ENCODE data around the gene FAH.

FAH gene

GRCh38 chr15:80173022-80173759 is 20.4 kb downstream of the FAH start:
- peak; percentile 57 for DNase-seq (ENCODE audit: low spot score)

DNA sequence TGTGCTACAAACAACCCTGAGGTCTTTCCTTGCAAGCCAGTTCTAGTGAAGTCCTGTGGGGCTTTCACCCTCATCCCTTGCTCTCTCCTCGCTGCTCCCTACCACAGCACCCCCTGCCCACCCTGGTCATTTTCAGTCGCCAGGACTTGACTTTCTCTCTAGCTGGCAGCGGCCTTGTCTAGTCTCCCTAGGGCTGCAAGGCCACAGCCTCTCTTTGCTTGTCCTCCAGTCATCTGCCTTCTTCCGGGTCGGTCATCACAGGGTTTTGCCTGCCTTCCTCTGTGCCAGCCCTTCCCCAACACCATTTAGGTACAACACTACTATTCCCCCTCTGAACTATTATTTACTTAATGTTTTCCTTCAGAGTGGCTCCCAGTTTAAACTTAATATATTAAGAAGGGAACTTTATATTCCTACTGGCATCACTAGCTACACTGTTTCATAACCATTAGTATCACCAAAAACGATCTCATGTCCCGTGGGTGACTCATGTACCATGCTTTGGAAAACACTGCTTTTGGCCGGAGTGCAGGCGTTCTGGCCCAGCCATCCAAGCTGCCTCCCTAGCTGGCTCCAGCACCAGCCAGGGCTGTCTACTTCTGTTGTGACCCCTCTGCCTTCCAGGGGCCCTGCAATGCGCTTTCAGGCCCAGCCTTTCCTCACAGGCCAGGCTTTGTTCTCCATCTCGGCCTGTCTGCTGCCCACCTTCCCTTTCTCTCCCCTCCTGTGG is 21.4 kb downstream of the FAH start:
- no peak for DNase-seq (ENCODE audit: low spot score)

DNA sequence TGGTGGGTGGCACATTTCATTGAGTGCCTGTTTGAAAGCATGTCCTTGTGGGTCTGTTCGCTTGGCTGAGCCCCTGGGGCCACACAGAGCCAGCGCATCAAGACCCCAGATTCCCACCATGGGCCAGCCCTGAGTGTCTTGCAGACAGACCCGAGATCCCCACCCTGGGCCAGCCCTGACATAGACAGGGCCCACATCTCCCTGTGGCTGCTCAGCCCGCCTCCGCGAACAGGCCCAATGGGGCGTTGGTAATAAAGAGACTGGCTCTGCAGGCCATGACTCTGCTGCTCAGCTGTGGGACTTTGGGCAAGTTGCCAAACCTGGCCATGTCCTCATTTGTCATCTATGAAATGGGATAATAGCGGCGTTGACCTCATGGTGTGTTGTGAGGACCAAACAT is 22.6 kb downstream of the FAH start:
- DNase-seq (ENCODE audit: low spot score) = no peak

- DNase-seq (ENCODE audit: low spot score) = no peak
Measured at GRCh38 chr15:80176443-80176842, 23.6 kb downstream of the FAH start.

- DNase-seq (ENCODE audit: low spot score) = no peak
Measured at GRCh38 chr15:80177156-80177555, 24.4 kb downstream of the FAH start.

- DNase-seq (ENCODE audit: low spot score) = peak; percentile 90
Measured at GRCh38 chr15:80179025-80179759, 26.4 kb downstream of the FAH start.

DNA sequence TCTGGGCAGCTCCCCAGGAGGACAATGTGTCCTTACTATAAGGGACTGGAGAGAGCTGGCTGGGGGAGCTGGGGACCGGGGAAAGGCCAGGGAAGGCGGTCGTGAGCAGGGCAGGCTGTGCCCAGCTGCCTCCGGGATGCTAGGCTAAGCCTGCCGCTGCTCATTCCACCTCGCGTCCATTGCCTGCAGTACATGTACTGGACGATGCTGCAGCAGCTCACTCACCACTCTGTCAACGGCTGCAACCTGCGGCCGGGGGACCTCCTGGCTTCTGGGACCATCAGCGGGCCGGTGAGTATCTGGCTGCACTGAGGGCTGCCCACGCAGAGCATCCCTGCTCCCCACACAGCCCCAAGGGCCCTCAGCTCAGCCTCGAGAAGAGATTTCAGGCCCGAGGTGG is 27.1 kb downstream of the FAH start:
- no peak for DNase-seq (ENCODE audit: low spot score)

DNA sequence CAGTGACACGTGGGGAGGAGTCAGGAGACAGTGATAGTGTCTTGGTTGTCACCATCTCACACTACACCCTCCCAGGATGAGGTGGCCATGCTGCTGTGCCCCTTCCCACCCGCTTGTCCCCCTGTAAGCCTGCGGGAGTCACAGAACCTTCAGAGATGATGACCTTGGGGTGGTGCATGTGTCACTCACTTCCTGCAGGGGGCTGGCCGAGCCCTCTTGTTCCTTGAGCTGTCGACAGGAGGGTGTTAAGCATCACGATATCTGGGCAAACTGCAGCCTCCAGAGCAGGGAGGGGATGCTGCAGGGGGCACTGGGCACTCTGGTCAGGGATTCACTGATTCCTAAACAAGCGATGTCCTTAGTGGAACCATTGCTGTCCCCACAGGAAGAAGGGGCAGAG is 27.7 kb downstream of the FAH start:
- no peak for DNase-seq (ENCODE audit: low spot score)

- no peak for DNase-seq (ENCODE audit: low spot score)
Measured at GRCh38 chr15:80180986-80181385, 28.2 kb downstream of the FAH start.

- DNase-seq (ENCODE audit: low spot score) = no peak
Measured at GRCh38 chr15:80182611-80183261, 29.9 kb downstream of the FAH start.

GRCh38 chr15:80183306-80183705 is 30.5 kb downstream of the FAH start:
- no peak for DNase-seq (ENCODE audit: low spot score)

- DNase-seq (ENCODE audit: low spot score) = no peak
Measured at GRCh38 chr15:80183886-80184285, 31.1 kb downstream of the FAH start.

DNA sequence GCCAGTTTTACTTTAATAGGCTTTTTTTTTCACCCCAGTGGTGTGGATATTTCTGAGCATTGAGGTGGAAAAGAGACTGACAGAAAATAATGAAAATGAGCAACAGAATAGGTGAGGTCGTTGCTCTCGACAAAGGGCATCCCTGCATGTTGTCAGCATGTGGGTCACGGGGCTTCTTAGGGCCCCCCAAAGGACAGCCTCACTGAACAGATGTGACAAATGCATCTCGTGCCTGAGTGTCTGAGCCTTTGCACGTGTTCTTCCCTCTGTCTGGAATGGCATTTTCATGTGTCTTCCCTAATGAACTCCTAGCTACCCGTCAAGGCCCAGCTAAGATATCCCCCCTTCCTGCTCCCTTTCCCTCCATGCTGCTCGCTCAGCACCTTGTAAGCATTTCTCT is 31.8 kb downstream of the FAH start:
- DNase-seq (ENCODE audit: low spot score) = no peak

DNA sequence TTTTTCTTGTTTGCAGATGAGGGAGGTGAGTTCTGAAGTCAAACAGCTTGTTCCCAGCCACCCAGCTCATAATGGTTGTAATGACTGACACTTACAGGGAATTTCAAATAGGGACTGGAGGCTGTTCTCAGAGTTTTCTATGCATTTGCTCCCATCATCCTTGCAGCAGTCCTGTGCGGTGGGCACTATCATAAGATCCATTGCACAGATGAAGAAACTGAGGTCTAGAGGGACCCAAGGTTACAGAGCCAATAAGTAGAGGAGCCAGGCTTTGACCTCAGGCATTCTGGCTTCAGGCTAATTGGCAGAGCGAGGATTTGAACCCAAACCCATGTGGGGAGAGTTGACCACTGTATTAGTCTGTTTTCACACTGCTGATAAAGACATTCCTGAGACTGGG is 32.4 kb downstream of the FAH start:
- DNase-seq (ENCODE audit: low spot score) = no peak

DNA sequence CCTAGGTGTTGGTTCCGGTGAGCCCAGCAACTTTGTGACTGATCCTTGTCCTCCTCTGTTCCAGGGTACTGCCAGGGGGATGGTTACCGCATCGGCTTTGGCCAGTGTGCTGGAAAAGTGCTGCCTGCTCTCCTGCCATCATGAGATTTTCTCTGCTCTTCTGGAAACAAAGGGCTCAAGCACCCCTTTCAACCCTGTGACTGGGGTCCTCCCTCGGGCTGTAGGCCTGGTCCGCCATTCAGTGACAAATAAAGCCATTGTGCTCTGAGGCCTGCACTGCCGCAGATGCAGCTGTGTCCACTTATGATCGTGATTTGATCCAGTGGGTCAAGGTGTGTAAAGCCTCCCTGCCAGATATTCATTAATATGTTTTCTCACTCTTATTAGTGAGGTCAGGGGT is 33.3 kb downstream of the FAH start:
- DNase-seq (ENCODE audit: low spot score) = no peak

DNA sequence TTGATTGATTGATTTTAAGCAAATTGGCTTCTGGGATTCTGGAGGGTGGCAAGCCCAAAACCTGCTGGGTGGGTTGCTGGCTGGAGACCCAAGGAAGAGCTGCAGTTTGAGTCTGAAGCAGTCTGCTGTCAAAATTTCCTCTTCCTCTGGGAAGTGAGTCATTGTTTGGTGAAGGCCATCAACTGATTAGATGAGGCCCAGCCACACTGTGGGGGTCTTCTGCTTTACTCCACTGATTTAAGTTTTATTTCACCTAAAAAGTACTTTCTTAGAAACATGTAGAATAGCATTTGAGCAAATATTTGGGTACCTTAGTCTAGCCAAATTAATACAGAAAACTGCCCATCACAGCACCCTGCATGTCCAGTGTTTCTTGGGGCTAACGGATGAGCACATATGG is 33.8 kb downstream of the FAH start:
- DNase-seq (ENCODE audit: low spot score) = no peak

- DNase-seq (ENCODE audit: low spot score) = no peak
Measured at GRCh38 chr15:80188251-80188650, 35.5 kb downstream of the FAH start.

DNA sequence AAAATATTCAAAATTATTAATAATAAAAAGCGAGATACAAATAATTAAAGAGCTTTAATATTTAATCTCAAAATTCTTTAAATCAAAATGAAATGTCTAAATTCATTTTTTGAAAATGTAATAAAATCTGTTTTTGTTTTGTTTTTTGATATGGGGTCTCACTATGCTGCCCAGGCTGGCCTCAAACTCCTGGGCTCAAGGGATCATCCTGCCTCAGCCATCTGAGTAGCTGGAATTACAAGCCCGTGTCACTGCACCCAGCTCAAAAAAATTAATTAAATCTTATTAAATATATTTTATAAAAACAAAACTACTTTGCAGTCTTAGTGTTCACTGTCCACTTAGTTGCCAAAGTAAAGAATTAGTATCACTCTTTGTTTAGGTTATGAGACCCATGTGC is 38.4 kb downstream of the FAH start:
- no peak for DNase-seq (ENCODE audit: low spot score)

GRCh38 chr15:80191897-80192595 is 39.2 kb downstream of the FAH start:
- DNase-seq (ENCODE audit: low spot score) = no peak

- DNase-seq (ENCODE audit: low spot score) = no peak
Measured at GRCh38 chr15:80194186-80194585, 41.4 kb downstream of the FAH start.

DNA sequence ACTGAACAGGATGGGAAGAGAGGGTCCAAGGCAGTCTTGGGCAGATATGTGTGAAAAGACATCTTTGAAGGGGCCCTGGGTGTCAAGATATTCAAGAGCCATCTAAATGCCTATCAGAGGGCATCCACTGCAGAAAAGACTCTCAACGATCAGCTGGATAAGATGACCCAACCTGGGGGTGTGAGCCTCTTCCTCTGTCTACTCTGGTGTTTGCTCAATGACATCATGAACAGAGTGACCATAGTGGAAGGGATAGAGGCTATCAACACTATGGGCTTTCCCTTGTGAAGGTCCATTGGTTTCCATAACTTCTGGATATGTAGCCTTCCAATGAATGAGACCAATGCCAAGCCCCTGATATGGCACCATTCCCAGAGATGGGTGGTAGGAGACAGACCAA is 42.1 kb downstream of the FAH start:
- no peak for DNase-seq (ENCODE audit: low spot score)

DNA sequence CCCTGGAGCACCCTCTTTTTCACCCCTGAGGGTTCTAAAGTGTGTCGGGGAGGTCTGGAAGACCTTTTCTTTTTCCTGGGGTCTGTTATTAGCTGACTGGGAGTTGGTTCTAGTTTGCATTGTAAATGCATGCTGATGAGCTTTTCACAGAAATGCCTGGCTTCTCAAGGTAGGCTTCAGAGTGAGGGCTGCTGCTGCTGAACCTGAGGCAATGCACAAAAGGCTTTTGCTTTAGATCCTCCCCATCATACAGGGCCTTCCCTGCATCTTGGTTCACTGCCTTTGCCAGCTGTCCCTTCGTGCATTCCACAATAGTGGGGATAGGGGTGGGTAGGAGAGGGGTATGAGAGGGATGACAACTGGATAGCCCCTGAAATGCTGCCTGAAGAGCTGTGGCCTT is 46.6 kb downstream of the FAH start:
- no peak for DNase-seq (ENCODE audit: low spot score)

Data from RKO (cell line).